Tibial nerve (tissue), 4 donors: ENCODE results near the gene CECR2. TPM values are rescaled to one million over a fixed set of nuclear protein-coding genes. Genes with fewer than 3 reads are reported as not detected.

Experiments
- DNase-seq, 2 donors: peaks; one replicate each; pipeline ENCODE4 v3.0.0-alpha.2; 2019; ENCODE audit warnings: low spot score in 2 of 2
- H3K27ac ChIP-seq, 4 donors: fragments of 200-600 bp; sonication (generic) in 3 of 4; one replicate each; pipeline ENCODE4 v1.5.1; 2017 to 2019; ENCODE audit warnings: mild to moderate bottlenecking in 1 of 4
- H3K27me3 ChIP-seq, 2 donors: fragments of 200-600 bp; sonication (generic) in 1 of 2; one replicate each; pipeline versions ENCODE4 v1.5.1 to v1.6.0; 2017 to 2019
- H3K36me3 ChIP-seq, 3 donors: fragments of 200-600 bp; sonication (generic); one replicate each; pipeline ENCODE4 v1.5.1; 2018 to 2019
- H3K4me1 ChIP-seq, 4 donors: fragments of 200-600 bp; sonication (generic) in 3 of 4; one replicate each; pipeline ENCODE4 v1.5.1; 2017 to 2019
- H3K4me3 ChIP-seq, 4 donors: fragments of 200-600 bp; sonication (generic) in 3 of 4; one replicate each; pipeline ENCODE4 v1.5.1; 2017 to 2019; ENCODE audit warnings: mild to moderate bottlenecking in 1 of 4, moderate library complexity in 1 of 4
- H3K9me3 ChIP-seq, 4 donors: fragments of 200-600 bp; sonication (generic) in 3 of 4; one replicate each; pipeline ENCODE4 v1.5.1; 2017 to 2019
- CTCF ChIP-seq, 5 experiments: fragments of 200-600 bp in 3 of 5; fragments of 450-650 bp in 2 of 5; sonication (generic) in 3 of 5; IDR thresholded peaks; one replicate each; pipeline ENCODE4 v1.5.1; 2016 to 2019; ENCODE audit warnings: antibody characterized with exemption in 5 of 5, mild to moderate bottlenecking in 3 of 5, moderate library complexity in 2 of 5
- EP300 ChIP-seq, 2 donors: sonication (generic); formaldehyde crosslinking; IDR thresholded peaks; one replicate each; pipeline ENCODE4 v1.6.1; 2017; ENCODE audit warnings: antibody characterized with exemption in 2 of 2, mild to moderate bottlenecking in 1 of 2
- POLR2A ChIP-seq, 2 donors: fragments of 450-650 bp; IDR thresholded peaks; one replicate each; pipeline ENCODE4 v1.6.1; 2017; ENCODE audit warnings: antibody characterized with exemption in 2 of 2, mild to moderate bottlenecking in 2 of 2, moderate library complexity in 2 of 2
- WGBS, 2 donors: methylation state at CpG; one replicate each; pipeline ENCODE4 v1.1.5; 2018; 5-methylcytosine and 5-hydroxymethylcytosine counted together
- total RNA-seq, 4 donors: library from RNA; depleted of rRNA; stranded (reverse); fragments of >200 nt; gene quantifications; one replicate each; pipeline ENCODE4 v1.1.0, GENCODE V29; 2016

The CECR2 gene
- total RNA-seq, 4 donors from 2014 or later: 2.4 to 5.1 (median 3.6) TPM

- 86 to 87% methylated on average over 16 to 17 of the region's 17 CpGs for WGBS, 2 donors
- Histone ChIP-seq H3K4me3 (no peak overlapping the region), H3K36me3 (no peaks in the 10 kb centered on the region), H3K27ac (no peak overlapping the region), H3K4me1 (peaks cover 0 to 10% (median 3%) of the 10 kb centered on the region in 4 donors), H3K27me3 (no peaks in the 10 kb centered on the region), H3K9me3 (no peaks in the 10 kb centered on the region)
- TF ChIP-seq CTCF (IDR thresholded peaks at IDR 0.05) (no peak), POLR2A (IDR thresholded peaks at IDR 0.05) (no peak)
- DNase-seq: no peak
Observed at GRCh38 chr22:17581631-17582030, 212.4 kb downstream of the CECR2 start.

- no peaks in the 10 kb centered on the region for H3K36me3 ChIP-seq
- TF ChIP-seq POLR2A (IDR thresholded peaks at IDR 0.05) (no peak), CTCF (IDR thresholded peaks at IDR 0.05) (no peak), EP300 (IDR thresholded peaks at IDR 0.05) (no peak)
- H3K4me3 ChIP-seq: no peak overlapping the region
- WGBS, 2 donors: 85 to 88% methylated on average over 7 to 10 of the region's 10 CpGs
- H3K27ac ChIP-seq: no peak overlapping the region
- DNase-seq: no peak
- H3K27me3 ChIP-seq: no peaks in the 10 kb centered on the region
- peaks cover 0 to 4% (median 0%) of the 10 kb centered on the region in 4 donors for H3K4me1 ChIP-seq
- no peaks in the 10 kb centered on the region for H3K9me3 ChIP-seq
Observed at GRCh38 chr22:17583151-17583550, 213.9 kb downstream of the CECR2 start.

GRCh38 chr22:17586831-17587440 is 217.7 kb downstream of the CECR2 start:
- no peaks in the 10 kb centered on the region for H3K9me3 ChIP-seq
- no peaks in the 10 kb centered on the region for H3K27me3 ChIP-seq
- no peak overlapping the region for H3K4me3 ChIP-seq
- H3K4me1 ChIP-seq: no peaks in the 10 kb centered on the region
- no peak overlapping the region for H3K27ac ChIP-seq
- peaks cover 0 to 31% (median 10%) of the 10 kb centered on the region in 3 donors for H3K36me3 ChIP-seq
- no peak for DNase-seq
- TF ChIP-seq POLR2A (IDR thresholded peaks at IDR 0.05) (no peak), CTCF (IDR thresholded peaks at IDR 0.05) (no peak), EP300 (IDR thresholded peaks at IDR 0.05) (no peak)
- 86 to 87% methylated on average over 12 to 14 of the region's 14 CpGs for WGBS, 2 donors

- Histone ChIP-seq H3K36me3 (peaks cover 0 to 38% (median 17%) of the 10 kb centered on the region in 3 donors), H3K27me3 (no peaks in the 10 kb centered on the region), H3K4me1 (no peaks in the 10 kb centered on the region), H3K9me3 (no peaks in the 10 kb centered on the region), H3K27ac (no peak overlapping the region), H3K4me3 (no peak overlapping the region)
- WGBS, 2 donors: 85 to 86% methylated on average over 14 of the region's 14 CpGs
- no peak for DNase-seq
- TF ChIP-seq EP300 (IDR thresholded peaks at IDR 0.05): no peak
- no peak for TF ChIP-seq CTCF (IDR thresholded peaks at IDR 0.05)
- no peak for TF ChIP-seq POLR2A (IDR thresholded peaks at IDR 0.05)
Observed at GRCh38 chr22:17587629-17588028, 218.4 kb downstream of the CECR2 start.

- peaks cover 3 to 47% (median 26%) of the 10 kb centered on the region in 3 donors for H3K36me3 ChIP-seq
- H3K4me1 ChIP-seq: no peaks in the 10 kb centered on the region
- no peaks in the 10 kb centered on the region for H3K9me3 ChIP-seq
- H3K27me3 ChIP-seq: no peaks in the 10 kb centered on the region
- H3K4me3 ChIP-seq: no peak overlapping the region
- H3K27ac ChIP-seq: no peak overlapping the region
- DNase-seq: no peak
- no peak for TF ChIP-seq CTCF (IDR thresholded peaks at IDR 0.05)
- no peak for TF ChIP-seq EP300 (IDR thresholded peaks at IDR 0.05)
- TF ChIP-seq POLR2A (IDR thresholded peaks at IDR 0.05): no peak
- 93 to 94% methylated on average over 11 of the region's 11 CpGs for WGBS, 2 donors
Observed at GRCh38 chr22:17588606-17589005, 219.3 kb downstream of the CECR2 start.
